PFSK-1 (cell line): ENCODE data around the gene TUBB6.

Experiments used
- FOXP2 ChIP-seq: optimal IDR thresholded peaks from 2 replicates; pipeline ENCODE3; 2011; ENCODE audit warnings: borderline replicate concordance, control low read depth, inconsistent platforms; ENCODE audit not compliant: insufficient read depth; ENCODE audit errors: extremely low read length, extremely low read depth
- POLR2AphosphoS5 ChIP-seq: IDR thresholded peaks from 2 replicates; pipeline ENCODE4 v1.6.1; 2012; ENCODE audit warnings: low read depth, mild to moderate bottlenecking, control low read depth, low read length, moderate library complexity
- REST ChIP-seq, 2 experiments: IDR thresholded peaks; 2 replicates each; pipeline versions ENCODE4 v1.6.1 to v1.8.0; 2011 to 2012; ENCODE audit warnings: low read depth in 2 of 2, low read length in 2 of 2, control low read depth in 1 of 2, inconsistent platforms in 1 of 2, mild to moderate bottlenecking in 1 of 2, moderate library complexity in 1 of 2; ENCODE audit not compliant: insufficient read depth in 1 of 2
- SIN3A ChIP-seq: IDR thresholded peaks from 2 replicates; pipeline ENCODE4 v1.6.1; 2012; ENCODE audit warnings: mild to moderate bottlenecking, low read length, moderate library complexity, borderline replicate concordance; ENCODE audit not compliant: insufficient read depth
- TAF1 ChIP-seq: IDR thresholded peaks from 2 replicates; pipeline ENCODE4 v1.6.1; 2012; ENCODE audit warnings: low read length, control low read depth, borderline replicate concordance; ENCODE audit not compliant: insufficient read depth

The TUBB6 gene

GRCh38 chr18:12314591-12315305 lies 6.7 kb downstream of the TUBB6 start:
- TF ChIP-seq SIN3A (no peak), REST (IDR thresholded peaks at IDR 0.05; ENCODE audit: insufficient read depth in 1 of 2, low read depth in 2 of 2, low read length in 2 of 2) (no peak), FOXP2 (no peak), TAF1 (no peak), POLR2AphosphoS5 (no peak)

GRCh38 chr18:12315490-12315889 lies 7.4 kb downstream of the TUBB6 start:
- TF ChIP-seq REST (IDR thresholded peaks at IDR 0.05; ENCODE audit: insufficient read depth in 1 of 2, low read depth in 2 of 2, low read length in 2 of 2) = no peak
- no peak for TF ChIP-seq SIN3A
- TF ChIP-seq POLR2AphosphoS5 = no peak
- no peak for TF ChIP-seq TAF1
- no peak for TF ChIP-seq FOXP2

GRCh38 chr18:12315911-12316310 lies 7.9 kb downstream of the TUBB6 start:
- TF ChIP-seq TAF1 (no peak), POLR2AphosphoS5 (no peak), FOXP2 (no peak), REST (IDR thresholded peaks at IDR 0.05; ENCODE audit: insufficient read depth in 1 of 2, low read depth in 2 of 2, low read length in 2 of 2) (no peak), SIN3A (no peak)

- TF ChIP-seq FOXP2 (no peak), SIN3A (no peak), TAF1 (no peak), REST (IDR thresholded peaks at IDR 0.05; ENCODE audit: insufficient read depth in 1 of 2, low read depth in 2 of 2, low read length in 2 of 2) (no peak), POLR2AphosphoS5 (no peak)
Observed at GRCh38 chr18:12317664-12318333, 9.8 kb downstream of the TUBB6 start.
